Right lobe of liver (tissue), 6 donors: ENCODE data around the gene PIK3C2G. TPM values are rescaled to one million over a fixed set of nuclear protein-coding genes. Genes with fewer than 3 reads are reported as not detected.
"Not testable (repeated sequence)": the region's sequence is repeated elsewhere in the genome, so short reads cannot be mapped to it uniquely, and the experiment has no call there.

Experiments
- ATAC-seq, 4 donors: fragments of 200-7000 bp; cut with Tn5 transposase; one replicate each; pipeline ENCODE4 v1.9.1; 2020; ENCODE audit warnings: mild to moderate bottlenecking in 4 of 4, moderate library complexity in 4 of 4
- DNase-seq, 3 donors: peaks; one replicate each; pipeline ENCODE4 v3.0.0-alpha.2; 2020
- H3K27ac ChIP-seq, 3 donors: fragments of 200-600 bp; one replicate each; pipeline ENCODE4 v1.8.0; 2022
- H3K27me3 ChIP-seq, 2 donors: fragments of 200-600 bp; one replicate each; pipeline ENCODE4 v1.8.0; 2022
- H3K36me3 ChIP-seq, 4 donors: fragments of 200-600 bp; sonication (generic) in 1 of 4; one replicate each; pipeline versions ENCODE4 v1.5.1 to v1.8.0; 2017 to 2022; ENCODE audit warnings: control low read depth in 1 of 4
- H3K4me1 ChIP-seq, 4 donors: fragments of 200-600 bp; sonication (generic) in 1 of 4; one replicate each; pipeline versions ENCODE4 v1.5.1 to v1.8.0; 2017 to 2022; ENCODE audit warnings: control low read depth in 1 of 4
- H3K4me3 ChIP-seq, 3 donors: fragments of 200-600 bp; one replicate each; pipeline ENCODE4 v1.8.0; 2022
- H3K9me3 ChIP-seq, 4 donors: fragments of 200-600 bp; sonication (generic) in 1 of 4; one replicate each; pipeline versions ENCODE4 v1.5.1 to v1.8.0; 2017 to 2022; ENCODE audit warnings: control low read depth in 1 of 4
- POLR2A ChIP-seq: fragments of 450-650 bp; IDR thresholded peaks from one replicate; pipeline ENCODE4 v1.6.1; 2017; ENCODE audit warnings: antibody characterized with exemption, mild to moderate bottlenecking
- WGBS: methylation state at CpG from one replicate; pipeline ENCODE4 v1.1.6; 2018; ENCODE audit warnings: low coverage, low lambda C conversion rate; ENCODE audit not compliant: insufficient coverage; ENCODE audit errors: missing lambda C conversion rate; 5-methylcytosine and 5-hydroxymethylcytosine counted together
- intact Hi-C, 2 donors: fragments of 100-400 bp; cut with DNase I; formaldehyde crosslinking; loops; one replicate each; pipeline versions ENCODE4 v1.11.2 to v1.14.1; 2022
- total RNA-seq, 6 experiments: library from RNA; depleted of rRNA in 2 of 6; stranded (reverse); fragments of >200 nt in 2 of 6; fragmentation: NEBNext Ultra II Directional in 3 of 6; extraction: Animal tissue kit (Norgen Biotek cat#: 25700) in 3 of 6; gene quantifications; one replicate each; pipeline versions ENCODE4 v1.1.0 to v1.2.4, GENCODE V29; 2016 to 2023
- TF ChIP-seq, protein P1 (sequence below), 4 donors: fragments of 200-600 bp in 3 of 4; fragments of 450-650 bp in 1 of 4; IDR thresholded peaks; one replicate each; pipeline versions ENCODE4 v1.5.1 to v1.8.0; 2016 to 2022; ENCODE audit warnings: antibody characterized with exemption in 4 of 4, mild to moderate bottlenecking in 2 of 4
- donor health status: DM: no; HTN: yes; CAD: no.
- donor health status: DM: no; HTN: no; CAD: no.
- donor health status: DM: no; HTN: no; CAD: no.
- donor health status: DM: no; HTN: yes; CAD: no.
- donor health status: DM: no; HTN: yes; CAD: no.

Gene PIK3C2G
- total RNA-seq, 6 experiments from 2014 or later, result 12.5 to 30.5 (median 24.8) TPM

DNA sequence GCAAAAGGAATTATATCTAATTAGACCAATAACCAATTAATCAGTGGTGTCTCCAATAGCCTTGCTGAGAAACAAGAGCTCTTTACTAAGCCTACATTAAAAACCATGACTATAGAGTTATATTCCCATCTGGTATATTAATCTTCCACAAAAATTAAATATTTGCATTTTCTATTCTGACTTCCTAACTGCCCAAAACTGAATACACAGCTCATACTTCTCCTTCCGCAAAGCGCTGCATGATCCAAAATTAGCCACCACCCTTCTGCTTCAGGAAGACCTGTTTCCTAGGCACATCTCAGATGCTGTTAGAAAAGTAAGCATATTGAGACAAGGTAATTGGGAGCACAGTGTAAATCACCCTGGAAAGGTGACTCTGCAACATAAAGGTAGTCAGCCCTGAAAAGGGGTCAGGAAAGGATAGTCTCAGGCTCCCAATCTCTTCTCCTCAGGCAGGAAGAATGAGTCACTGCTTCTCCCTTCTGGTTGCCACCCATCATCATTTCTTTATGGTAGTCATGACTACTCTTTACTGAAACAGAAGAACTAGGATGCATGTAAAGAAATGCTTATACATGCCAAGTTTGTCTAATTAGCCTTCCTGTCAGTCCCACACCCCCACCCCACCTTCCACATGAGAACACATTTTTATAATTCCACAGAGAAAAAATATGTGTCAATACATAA, 422.2 kb downstream of the PIK3C2G start:
- Histone ChIP-seq H3K36me3 (no peaks in the 10 kb centered on the region), H3K27me3 (no peaks in the 10 kb centered on the region), H3K4me3 (no peak overlapping the region), H3K4me1 (peaks cover 0 to 3% (median 0%) of the 10 kb centered on the region in 4 donors), H3K27ac (no peak overlapping the region), H3K9me3 (no peaks in the 10 kb centered on the region)
- TF ChIP-seq POLR2A, result no peak
- TF ChIP-seq, protein P1, sequence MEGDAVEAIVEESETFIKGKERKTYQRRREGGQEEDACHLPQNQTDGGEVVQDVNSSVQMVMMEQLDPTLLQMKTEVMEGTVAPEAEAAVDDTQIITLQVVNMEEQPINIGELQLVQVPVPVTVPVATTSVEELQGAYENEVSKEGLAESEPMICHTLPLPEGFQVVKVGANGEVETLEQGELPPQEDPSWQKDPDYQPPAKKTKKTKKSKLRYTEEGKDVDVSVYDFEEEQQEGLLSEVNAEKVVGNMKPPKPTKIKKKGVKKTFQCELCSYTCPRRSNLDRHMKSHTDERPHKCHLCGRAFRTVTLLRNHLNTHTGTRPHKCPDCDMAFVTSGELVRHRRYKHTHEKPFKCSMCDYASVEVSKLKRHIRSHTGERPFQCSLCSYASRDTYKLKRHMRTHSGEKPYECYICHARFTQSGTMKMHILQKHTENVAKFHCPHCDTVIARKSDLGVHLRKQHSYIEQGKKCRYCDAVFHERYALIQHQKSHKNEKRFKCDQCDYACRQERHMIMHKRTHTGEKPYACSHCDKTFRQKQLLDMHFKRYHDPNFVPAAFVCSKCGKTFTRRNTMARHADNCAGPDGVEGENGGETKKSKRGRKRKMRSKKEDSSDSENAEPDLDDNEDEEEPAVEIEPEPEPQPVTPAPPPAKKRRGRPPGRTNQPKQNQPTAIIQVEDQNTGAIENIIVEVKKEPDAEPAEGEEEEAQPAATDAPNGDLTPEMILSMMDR (IDR thresholded peaks at IDR 0.05), result no peak
- no peak for DNase-seq
- whole genome bisulfite sequencing, result 80% methylated on average over 2 of the region's 2 CpGs
- ATAC-seq, result no peak
- intact Hi-C loops, result no loop called here

DNA sequence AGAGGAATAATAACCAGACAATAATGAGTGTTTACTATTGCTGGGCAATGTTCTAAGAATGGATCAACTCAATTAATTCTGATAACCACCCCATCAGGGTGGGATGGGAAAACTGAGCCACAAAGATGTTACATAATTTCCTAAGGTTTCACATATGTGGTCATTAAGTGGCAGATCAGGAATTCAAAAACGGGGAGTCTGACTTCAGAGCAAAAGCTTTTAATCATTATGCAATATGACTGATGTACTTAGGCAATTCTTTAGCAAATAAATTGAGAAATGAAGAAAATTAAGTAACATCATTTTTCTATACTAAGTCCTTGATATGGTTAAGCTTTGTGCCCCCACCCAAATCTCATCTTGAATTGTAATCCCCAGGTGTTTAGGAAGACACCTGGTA, 423.1 kb downstream of the PIK3C2G start:
- 8% methylated on average over 1 of the region's 1 CpG for WGBS
- H3K27ac ChIP-seq, result no peak overlapping the region
- peak in 2 of 4 donors; percentile 14 to 57 for ATAC-seq

DNA sequence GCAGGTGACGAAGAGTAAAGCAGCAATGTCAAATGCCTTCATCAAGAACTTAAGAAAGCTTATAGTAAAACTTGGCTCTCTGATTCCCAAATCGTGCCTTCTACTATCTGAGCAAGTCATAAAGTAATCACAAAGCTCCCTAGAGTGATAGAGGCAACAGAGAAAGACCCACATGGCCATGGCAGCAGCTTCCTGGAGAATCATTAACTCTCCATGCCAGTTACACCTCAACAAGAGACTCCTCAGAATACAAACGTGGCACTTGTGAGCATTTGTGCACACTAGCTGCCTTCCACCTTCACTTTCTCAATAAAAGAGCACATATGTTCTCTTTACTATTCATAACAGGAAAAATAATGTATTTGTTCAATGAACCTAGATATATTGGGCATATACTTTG, 428.5 kb downstream of the PIK3C2G start:
- Histone ChIP-seq H3K36me3 (no peaks in the 10 kb centered on the region), H3K4me3 (no peak overlapping the region), H3K27ac (no peak overlapping the region), H3K27me3 (no peaks in the 10 kb centered on the region), H3K4me1 (no peaks in the 10 kb centered on the region), H3K9me3 (no peaks in the 10 kb centered on the region)
- ATAC-seq (no peak), DNase-seq (no peak)
- TF ChIP-seq, protein P1 (IDR thresholded peaks at IDR 0.05), result no peak
- no peak for TF ChIP-seq POLR2A
- WGBS, result 65% methylated on average over 3 of the region's 3 CpGs
- intact Hi-C loops, result no loop called here

More for the DNA sequence above, 423.1 kb downstream of the PIK3C2G start:
- no peak for DNase-seq
- H3K36me3 ChIP-seq, result no peaks in the 10 kb centered on the region
- no peak overlapping the region for H3K4me3 ChIP-seq
- H3K4me1 ChIP-seq, result peaks cover 0 to 3% (median 0%) of the 10 kb centered on the region in 4 donors
- intact Hi-C loops, result no loop called here
- no peaks in the 10 kb centered on the region for H3K9me3 ChIP-seq
- no peaks in the 10 kb centered on the region for H3K27me3 ChIP-seq
- TF ChIP-seq, protein P1 (IDR thresholded peaks at IDR 0.05), result no peak
- TF ChIP-seq POLR2A, result no peak

DNA sequence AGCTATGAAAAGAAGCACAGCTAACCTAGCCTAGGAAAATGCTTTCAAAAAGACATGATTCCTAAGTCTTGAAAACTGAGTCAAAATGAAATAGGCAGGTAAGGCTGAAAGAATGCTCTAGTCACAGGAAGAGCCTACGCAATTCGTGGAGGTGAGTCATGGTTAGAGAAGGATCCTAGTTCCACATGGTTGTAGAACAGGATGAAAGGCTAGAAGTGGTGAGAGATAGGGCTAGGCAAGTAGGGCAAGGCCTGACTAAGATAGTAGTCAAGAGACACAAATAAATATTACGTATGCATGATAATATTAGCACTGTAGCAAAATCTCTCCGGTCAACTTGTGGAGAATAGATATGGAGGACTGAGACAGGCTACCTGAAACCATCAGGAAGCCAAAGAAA, 429.3 kb downstream of the PIK3C2G start:
- 96% methylated on average over 4 of the region's 4 CpGs for WGBS
- no peak overlapping the region for H3K4me3 ChIP-seq
- no peaks in the 10 kb centered on the region for H3K9me3 ChIP-seq
- no peaks in the 10 kb centered on the region for H3K4me1 ChIP-seq
- DNase-seq (no peak), ATAC-seq (no peak)
- TF ChIP-seq POLR2A, result no peak
- TF ChIP-seq, protein P1 (IDR thresholded peaks at IDR 0.05), result no peak
- intact Hi-C loops, result no loop called here
- H3K27me3 ChIP-seq, result no peaks in the 10 kb centered on the region
- no peak overlapping the region for H3K27ac ChIP-seq
- no peaks in the 10 kb centered on the region for H3K36me3 ChIP-seq

DNA sequence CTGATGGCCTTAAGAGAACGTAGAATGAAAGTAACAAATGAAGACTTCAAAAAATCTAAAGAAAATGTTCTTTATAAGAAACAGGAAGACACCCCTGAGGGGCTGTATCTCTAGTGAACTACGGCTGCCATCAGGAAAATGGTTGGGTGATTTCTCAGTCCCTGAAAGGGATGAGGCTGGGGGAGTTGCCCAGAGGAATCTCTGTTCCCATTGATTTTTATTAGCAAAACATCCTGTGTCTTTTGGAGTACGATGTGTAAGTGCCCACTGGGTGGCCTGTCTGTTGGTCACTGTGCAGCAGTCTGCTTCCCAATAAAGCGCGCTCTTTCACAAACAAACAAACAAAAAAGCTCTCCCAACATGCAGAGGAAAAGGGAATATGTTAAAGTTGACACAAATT, 432.7 kb downstream of the PIK3C2G start:
- H3K36me3 ChIP-seq, DNase-seq, H3K27me3 ChIP-seq, H3K9me3 ChIP-seq, H3K4me1 ChIP-seq, intact Hi-C loops, H3K4me3 ChIP-seq, ATAC-seq, H3K27ac ChIP-seq: not testable (repeated sequence)
- 77% methylated on average over 5 of the region's 5 CpGs for WGBS
